DOHH2 (cell line): Measurements from ENCODE around the gene ATP8A2.

Experiments used
- EZH2phosphoT487 ChIP-seq: fragments of 200-600 bp; sonication (generic); IDR thresholded peaks from 2 replicates; pipeline ENCODE4 v1.6.1; 2017; ENCODE audit warnings: borderline replicate concordance, mild to moderate bottlenecking, antibody characterized with exemption, low read length, moderate library complexity, mixed read lengths
- TF ChIP-seq, protein P1 (sequence below): fragments of 200-600 bp; sonication (generic); IDR thresholded peaks from one replicate; pipeline ENCODE4 v1.5.1; 2014; ENCODE audit warnings: antibody characterized with exemption, mild to moderate bottlenecking, low read depth, low read length; ENCODE audit not compliant: poor library complexity, severe bottlenecking

GRCh38 chr13:25588336-25589060 lies 216.7 kb downstream of the ATP8A2 start:
- TF ChIP-seq EZH2phosphoT487: no peak
- TF ChIP-seq, protein P1, sequence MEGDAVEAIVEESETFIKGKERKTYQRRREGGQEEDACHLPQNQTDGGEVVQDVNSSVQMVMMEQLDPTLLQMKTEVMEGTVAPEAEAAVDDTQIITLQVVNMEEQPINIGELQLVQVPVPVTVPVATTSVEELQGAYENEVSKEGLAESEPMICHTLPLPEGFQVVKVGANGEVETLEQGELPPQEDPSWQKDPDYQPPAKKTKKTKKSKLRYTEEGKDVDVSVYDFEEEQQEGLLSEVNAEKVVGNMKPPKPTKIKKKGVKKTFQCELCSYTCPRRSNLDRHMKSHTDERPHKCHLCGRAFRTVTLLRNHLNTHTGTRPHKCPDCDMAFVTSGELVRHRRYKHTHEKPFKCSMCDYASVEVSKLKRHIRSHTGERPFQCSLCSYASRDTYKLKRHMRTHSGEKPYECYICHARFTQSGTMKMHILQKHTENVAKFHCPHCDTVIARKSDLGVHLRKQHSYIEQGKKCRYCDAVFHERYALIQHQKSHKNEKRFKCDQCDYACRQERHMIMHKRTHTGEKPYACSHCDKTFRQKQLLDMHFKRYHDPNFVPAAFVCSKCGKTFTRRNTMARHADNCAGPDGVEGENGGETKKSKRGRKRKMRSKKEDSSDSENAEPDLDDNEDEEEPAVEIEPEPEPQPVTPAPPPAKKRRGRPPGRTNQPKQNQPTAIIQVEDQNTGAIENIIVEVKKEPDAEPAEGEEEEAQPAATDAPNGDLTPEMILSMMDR: no peak
